Ammon's horn (tissue), 1 donor: Measurements from ENCODE around the gene BRSK2.

Experiments
- DNase-seq: peaks from one replicate; pipeline ENCODE4 v3.0.0-alpha.2; 2016; ENCODE audit warnings: low spot score

BRSK2 gene

GRCh38 chr11:1438261-1438966 is 48.7 kb downstream of the BRSK2 start:
- no peak for DNase-seq

- no peak for DNase-seq
These were observed 49.2 kb downstream of the BRSK2 start for GRCh38 chr11:1438967-1439330.

- DNase-seq = no peak
These were observed 49.6 kb downstream of the BRSK2 start for GRCh38 chr11:1439341-1439740.

- DNase-seq = no peak
These were observed 50.3 kb downstream of the BRSK2 start for GRCh38 chr11:1440066-1440465.

GRCh38 chr11:1440496-1440895 is 50.8 kb downstream of the BRSK2 start:
- no peak for DNase-seq

- DNase-seq = peak; percentile 40
These were observed 52.4 kb downstream of the BRSK2 start for GRCh38 chr11:1442163-1442562.

- DNase-seq = no peak
These were observed 53.2 kb downstream of the BRSK2 start for GRCh38 chr11:1442807-1443366.

- no peak for DNase-seq
These were observed 54.0 kb downstream of the BRSK2 start for GRCh38 chr11:1443737-1444136.

- no peak for DNase-seq
These were observed 54.6 kb downstream of the BRSK2 start for GRCh38 chr11:1444321-1444720.

- no peak for DNase-seq
These were observed 55.2 kb downstream of the BRSK2 start for GRCh38 chr11:1444823-1445422.

- DNase-seq = no peak
These were observed 56.2 kb downstream of the BRSK2 start for GRCh38 chr11:1445741-1446445.

GRCh38 chr11:1446623-1447022 is 56.9 kb downstream of the BRSK2 start:
- no peak for DNase-seq

GRCh38 chr11:1447845-1448825 is 58.4 kb downstream of the BRSK2 start:
- peak; percentile 64 for DNase-seq

GRCh38 chr11:1448882-1449281 is 59.1 kb downstream of the BRSK2 start:
- DNase-seq = no peak

GRCh38 chr11:1449490-1450243 is 59.9 kb downstream of the BRSK2 start:
- no peak for DNase-seq

- DNase-seq = no peak
These were observed 60.7 kb downstream of the BRSK2 start for GRCh38 chr11:1450344-1450875.

GRCh38 chr11:1450949-1451710 is 61.4 kb downstream of the BRSK2 start:
- DNase-seq = no peak

GRCh38 chr11:1451781-1452470 is 62.2 kb downstream of the BRSK2 start:
- DNase-seq = no peak

- no peak for DNase-seq
These were observed 63.0 kb downstream of the BRSK2 start for GRCh38 chr11:1452744-1453143.
